ENCODE measurements around the gene MICU1. TPM values are rescaled to one million over a fixed set of nuclear protein-coding genes. Genes with fewer than 3 reads are reported as not detected.
A peak's percentile ranks its signal among the peaks of the same experiment; 100 is the strongest.

Gene MICU1
- total and polyA plus RNA-seq, 10 of the 15 experiments (the other 5 are each of a cell fraction or from before 2014, with no cell fraction given): 18.2 to 36.4 (median 22.2) TPM

GRCh38 chr10:72502581-72502980, 123.3 kb downstream of the MICU1 start:
- Histone ChIP-seq H3K79me2 (ENCODE audit: control insufficient read depth, insufficient read depth, low read length) (no peaks in the 10 kb centered on the region), H3K27me3 (replicated peaks in 1 of 2; ENCODE audit: control insufficient read depth in 2 of 2, insufficient read depth in 2 of 2, low read length in 1 of 2) (no peaks in the 10 kb centered on the region), H3K9me3 (replicated peaks; ENCODE audit: control insufficient read depth, insufficient read depth, low read length) (no peaks in the 10 kb centered on the region; the same call in 2 of the 3 replicates), H3K36me3 (ENCODE audit: control insufficient read depth in 2 of 2, insufficient read depth in 2 of 2, low read length in 1 of 2) (no peaks in the 10 kb centered on the region), H3K4me1 (ENCODE audit: control insufficient read depth, insufficient read depth, low read length) (peaks cover 4% of the 10 kb centered on the region; the same call in 1 of the 2 replicates), H4K20me1 (ENCODE audit: control insufficient read depth, insufficient read depth) (no peaks in the 10 kb centered on the region), H3K4me2 (ENCODE audit: control insufficient read depth, insufficient read depth) (no peak overlapping the region), H3K9ac (ENCODE audit: control insufficient read depth, insufficient read depth, low read length) (no peak overlapping the region), H3K4me3 (no peak overlapping the region), H2AFZ (ENCODE audit: control insufficient read depth, low read depth, low read length) (no peak overlapping the region), H3K27ac (ENCODE audit: control insufficient read depth, insufficient read depth) (no peak overlapping the region)
- no TSS peak for BruUV-seq (replicated peaks)
- intact Hi-C loops (cut with micrococcal nuclease; ENCODE audit: unreplicated experiment) (no loop called here), in situ Hi-C loops (cut with MboI) (no loop called here)
- no peak for TF ChIP-seq CBFB (IDR thresholded peaks at IDR 0.05; ENCODE audit: low read depth)
- ChIA-PET SMC1A (ENCODE audit: uncharacterized antibody, unreplicated experiment) (no interaction called here), RAD21 (ENCODE audit: unreplicated experiment) (no interaction called here), POLR2A (interaction anchor here (0.8 kb wide), 1 partner anchor 71 kb away, joined by 5 read pairs; no protein-coding TSS in a partner anchor), CTCF (interaction anchor here (0.9 kb wide), 1 partner anchor 31 kb away, joined by 3 read pairs; no protein-coding TSS in a partner anchor)
- 95% methylated on average over 3 of the region's 3 CpGs for WGBS (ENCODE audit: insufficient coverage, insufficient replicate concordance, low lambda C conversion rate, missing lambda C conversion rate)
- ATAC-seq (no peak), FAIRE-seq (no peak), DNase-seq (ENCODE audit: low read depth, low spot score) (no peak)

- peak; percentile 64 for FAIRE-seq
- WGBS (ENCODE audit: insufficient coverage, insufficient replicate concordance, low lambda C conversion rate, missing lambda C conversion rate): 0% methylated on average over 1 of the region's 1 CpG
- intact Hi-C loops (cut with micrococcal nuclease; ENCODE audit: unreplicated experiment): no loop called here
- CTCF ChIA-PET: no interaction called here
- no peaks in the 10 kb centered on the region for H4K20me1 ChIP-seq (ENCODE audit: control insufficient read depth, insufficient read depth)
- POLR2A ChIA-PET: no interaction called here
- no peaks in the 10 kb centered on the region for H3K36me3 ChIP-seq (ENCODE audit: control insufficient read depth in 2 of 2, insufficient read depth in 2 of 2, low read length in 1 of 2)
- no peak for DNase-seq (ENCODE audit: low read depth, low spot score)
- no peak overlapping the region for H3K9ac ChIP-seq (ENCODE audit: control insufficient read depth, insufficient read depth, low read length)
- H3K4me1 ChIP-seq (ENCODE audit: control insufficient read depth, insufficient read depth, low read length): peaks cover 4% of the 10 kb centered on the region; the same call in 1 of the 2 replicates
- in situ Hi-C loops (cut with MboI): no loop called here
- no peak overlapping the region for H3K4me3 ChIP-seq
- RAD21 ChIA-PET (ENCODE audit: unreplicated experiment): no interaction called here
- no peaks in the 10 kb centered on the region for H3K79me2 ChIP-seq (ENCODE audit: control insufficient read depth, insufficient read depth, low read length)
- no TSS peak for BruUV-seq (replicated peaks)
- H3K9me3 ChIP-seq (replicated peaks; ENCODE audit: control insufficient read depth, insufficient read depth, low read length): no peaks in the 10 kb centered on the region
- H3K27ac ChIP-seq (ENCODE audit: control insufficient read depth, insufficient read depth): no peak overlapping the region
- SMC1A ChIA-PET (ENCODE audit: uncharacterized antibody, unreplicated experiment): no interaction called here
- H2AFZ ChIP-seq (ENCODE audit: control insufficient read depth, low read depth, low read length): no peak overlapping the region
- ATAC-seq: no peak
- no peak overlapping the region for H3K4me2 ChIP-seq (ENCODE audit: control insufficient read depth, insufficient read depth)
- no peaks in the 10 kb centered on the region for H3K27me3 ChIP-seq (replicated peaks in 1 of 2; ENCODE audit: control insufficient read depth in 2 of 2, insufficient read depth in 2 of 2, low read length in 1 of 2)
- TF ChIP-seq ZNF207 (IDR thresholded peaks at IDR 0.05; ENCODE audit: borderline replicate concordance) (no peak), BRCA1 (IDR thresholded peaks at IDR 0.05; ENCODE audit: low read depth, low read length) (no peak), BHLHE40 (IDR thresholded peaks at IDR 0.05; ENCODE audit: borderline replicate concordance in 1 of 2, low read depth in 2 of 2, low read length in 1 of 2) (no peak), RAD51 (IDR thresholded peaks at IDR 0.05) (no peak), NFXL1 (IDR thresholded peaks at IDR 0.05; ENCODE audit: borderline replicate concordance) (no peak), CBFB (IDR thresholded peaks at IDR 0.05; ENCODE audit: low read depth) (no peak), BMI1 (IDR thresholded peaks at IDR 0.05; ENCODE audit: borderline replicate concordance) (no peak), SIN3A (IDR thresholded peaks at IDR 0.05; ENCODE audit: low read depth, low read length) (no peak), SPI1 (IDR thresholded peaks at IDR 0.05; ENCODE audit: borderline replicate concordance, insufficient read depth, low read depth, low read length) (no peak), HCFC1 (IDR thresholded peaks at IDR 0.05; ENCODE audit: low read length) (no peak), NBN (IDR thresholded peaks at IDR 0.05) (no peak), ATF2 (IDR thresholded peaks at IDR 0.05; ENCODE audit: low read length) (no peak), GABPA (IDR thresholded peaks at IDR 0.05; ENCODE audit: low read depth) (no peak), HDAC2 (IDR thresholded peaks at IDR 0.05) (no peak)
- TF ChIP-seq, protein P1, sequence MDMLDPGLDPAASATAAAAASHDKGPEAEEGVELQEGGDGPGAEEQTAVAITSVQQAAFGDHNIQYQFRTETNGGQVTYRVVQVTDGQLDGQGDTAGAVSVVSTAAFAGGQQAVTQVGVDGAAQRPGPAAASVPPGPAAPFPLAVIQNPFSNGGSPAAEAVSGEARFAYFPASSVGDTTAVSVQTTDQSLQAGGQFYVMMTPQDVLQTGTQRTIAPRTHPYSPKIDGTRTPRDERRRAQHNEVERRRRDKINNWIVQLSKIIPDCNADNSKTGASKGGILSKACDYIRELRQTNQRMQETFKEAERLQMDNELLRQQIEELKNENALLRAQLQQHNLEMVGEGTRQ (IDR thresholded peaks at IDR 0.05; ENCODE audit: borderline replicate concordance, low read depth, low read length): no peak
These were observed 126.2 kb downstream of the MICU1 start for GRCh38 chr10:72499701-72500100.

Measured in GM12878 (cell line).